ENCODE measurements around the gene TSPEAR.

Gene TSPEAR

DNA sequence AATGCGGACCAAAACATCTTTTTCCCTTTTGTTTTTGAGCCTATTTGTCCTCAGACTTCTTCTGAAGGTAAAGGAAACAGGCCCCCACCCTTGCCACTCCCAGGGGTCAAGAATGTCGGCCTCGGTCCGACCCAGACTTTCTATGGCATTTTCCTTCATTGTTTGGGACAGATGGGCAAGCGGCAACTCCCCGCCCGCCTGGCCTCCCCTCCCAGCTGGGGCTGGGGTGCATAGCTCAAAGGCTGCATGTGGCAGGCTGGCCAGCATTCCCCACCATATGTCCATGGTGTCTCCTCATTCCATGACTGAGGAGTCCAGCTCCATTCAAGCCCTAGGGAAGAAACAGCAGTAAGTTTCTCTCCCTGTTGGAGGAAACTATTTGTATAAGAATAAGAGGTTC lies 29.4 kb upstream of the TSPEAR start:
- no peak for DNase-seq (ENCODE audit: low read depth)

DNA sequence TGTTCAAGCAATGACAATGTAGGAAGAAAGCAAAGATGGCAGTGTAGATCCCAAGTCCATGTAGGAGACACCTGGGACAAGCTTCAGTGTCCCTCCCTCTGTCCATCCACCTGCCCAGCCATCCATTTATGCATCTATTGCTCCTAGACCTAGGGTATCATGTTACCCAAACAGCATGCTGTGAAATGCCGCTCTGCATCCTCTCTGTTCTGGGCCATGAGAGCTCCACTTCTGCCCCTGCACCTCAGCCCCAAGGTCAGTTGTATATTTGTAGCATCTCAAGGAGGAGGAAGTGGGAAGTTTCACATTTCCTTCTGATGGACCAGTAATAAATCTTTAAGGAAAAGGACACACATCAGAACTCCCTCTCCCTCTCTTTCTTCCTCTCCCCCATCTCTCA lies 27.9 kb upstream of the TSPEAR start:
- DNase-seq (ENCODE audit: low read depth) = no peak

DNA sequence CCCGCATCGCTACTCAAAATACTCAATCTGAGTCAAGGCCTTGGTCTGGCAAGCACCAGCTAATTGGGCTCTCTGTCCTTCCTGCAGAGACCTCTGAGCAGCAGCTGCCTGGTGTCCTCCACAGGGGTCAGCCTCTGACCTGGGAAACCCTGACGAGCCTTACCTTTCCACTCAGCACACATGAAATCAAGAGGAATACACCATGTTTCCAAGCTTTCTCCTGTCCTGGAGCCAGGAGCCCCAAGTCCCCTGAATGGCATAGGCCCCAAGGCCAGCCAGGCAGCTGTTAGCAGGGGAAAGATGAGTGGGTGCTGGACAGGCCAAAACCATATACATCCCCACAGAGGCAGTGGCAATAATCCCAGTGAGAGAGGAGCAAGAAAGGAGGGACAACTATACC lies 27.2 kb upstream of the TSPEAR start:
- DNase-seq (ENCODE audit: low read depth) = no peak

DNA sequence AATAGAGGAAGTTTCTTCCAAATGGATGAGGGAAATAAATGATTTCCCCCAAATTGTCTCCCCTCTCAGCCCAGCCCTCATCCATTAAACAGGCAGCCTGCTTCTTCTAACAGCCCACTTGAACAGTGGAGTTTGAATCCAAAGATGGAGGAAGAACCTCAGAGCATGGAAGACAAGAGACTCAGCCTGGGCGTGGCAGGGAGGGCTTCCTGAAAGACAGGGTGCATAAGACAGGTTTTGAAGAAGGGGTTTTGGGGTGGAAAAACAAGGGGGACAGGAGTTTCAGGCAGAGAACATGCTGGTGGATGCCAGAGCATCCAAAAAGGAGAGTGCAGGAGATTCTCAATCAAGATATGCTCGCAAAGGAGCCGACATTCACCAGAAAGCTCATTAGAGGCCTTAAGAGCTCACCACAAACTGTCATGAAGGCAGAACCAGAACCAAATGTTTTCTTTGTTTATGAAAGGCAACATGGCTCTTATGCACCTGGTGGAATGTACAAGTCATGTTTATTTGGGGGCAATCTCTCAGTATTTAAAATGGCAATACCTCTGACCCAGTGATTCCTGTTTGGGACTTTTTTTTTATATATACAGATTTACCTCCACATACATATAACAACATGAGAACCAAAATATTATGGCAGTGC lies 26.5 kb upstream of the TSPEAR start:
- no peak for DNase-seq (ENCODE audit: low read depth)

DNA sequence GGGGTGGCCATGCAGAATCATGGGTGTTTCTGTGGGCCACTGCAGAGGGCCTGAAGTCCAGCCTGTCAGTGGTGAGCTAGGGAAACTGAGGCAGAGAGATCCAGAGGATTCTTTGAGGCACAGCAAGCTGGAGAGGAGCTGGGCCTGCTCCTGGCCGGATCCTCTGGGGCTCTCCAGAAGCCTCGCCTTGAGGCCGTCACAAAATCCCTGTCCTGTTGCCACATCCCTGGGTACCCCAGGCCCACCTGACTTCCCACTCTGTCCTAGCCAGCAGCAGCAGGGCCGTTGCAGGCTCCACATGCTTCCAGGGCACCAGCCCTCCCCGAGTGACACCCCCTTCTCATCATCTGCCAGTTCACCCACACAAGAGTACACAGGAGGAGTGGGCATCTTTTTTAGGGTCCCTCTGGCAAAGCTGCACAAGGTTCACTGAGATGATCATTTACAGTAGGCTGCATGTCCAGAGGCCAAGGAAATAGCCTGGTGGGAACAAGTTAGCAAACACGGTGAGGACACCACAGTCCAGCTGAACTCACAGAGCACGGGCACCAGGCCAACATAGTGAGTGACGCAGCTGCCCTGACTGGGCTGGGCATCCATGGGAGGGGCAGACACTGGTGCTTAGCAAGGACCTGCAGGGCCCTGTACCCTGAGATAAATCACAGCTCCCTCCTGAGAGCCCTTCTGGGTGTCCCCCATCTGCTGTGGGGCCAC lies 25.1 kb upstream of the TSPEAR start:
- DNase-seq (ENCODE audit: low read depth) = no peak

DNA sequence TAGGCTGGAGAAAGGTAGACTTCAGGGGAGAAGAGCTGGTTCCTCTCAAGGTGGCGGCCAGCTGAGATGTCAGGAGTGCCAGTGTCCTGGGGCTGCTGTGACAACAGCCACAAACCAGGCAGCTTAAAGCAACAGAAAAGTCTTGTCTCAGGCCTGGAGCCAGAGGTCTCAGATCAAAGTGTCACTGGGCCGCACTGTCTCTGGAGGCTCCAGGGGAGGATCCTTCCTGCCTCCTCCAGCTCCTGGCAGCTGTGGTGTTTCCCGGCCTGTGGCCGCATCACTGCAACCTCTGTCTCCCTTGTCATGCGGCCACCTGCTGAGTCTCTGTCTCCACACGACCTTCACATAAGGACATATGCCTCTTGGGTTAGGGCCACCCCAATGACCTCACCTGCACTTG lies 24.4 kb upstream of the TSPEAR start:
- DNase-seq (ENCODE audit: low read depth) = no peak

DNA sequence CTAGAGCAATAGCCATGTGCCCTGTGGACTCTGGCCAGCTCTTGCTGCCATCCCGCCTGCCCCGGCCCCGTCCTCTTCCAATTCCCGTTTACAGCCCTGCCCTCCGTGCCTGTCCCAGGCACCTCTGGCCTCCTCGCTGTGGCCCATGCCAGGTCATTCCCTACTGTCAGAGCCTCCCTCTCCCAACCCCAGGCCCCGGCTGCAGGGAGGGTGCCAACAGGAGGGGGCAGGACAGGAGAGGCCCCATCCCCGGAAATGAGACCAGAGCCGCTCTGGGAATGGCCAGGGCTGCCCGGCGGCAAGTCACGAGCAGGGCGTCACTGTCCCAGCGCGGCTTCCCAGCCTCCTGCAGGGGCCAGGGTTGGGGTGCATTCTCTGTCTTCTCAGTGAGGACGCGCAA lies 23.5 kb upstream of the TSPEAR start:
- DNase-seq (ENCODE audit: low read depth) = no peak

DNA sequence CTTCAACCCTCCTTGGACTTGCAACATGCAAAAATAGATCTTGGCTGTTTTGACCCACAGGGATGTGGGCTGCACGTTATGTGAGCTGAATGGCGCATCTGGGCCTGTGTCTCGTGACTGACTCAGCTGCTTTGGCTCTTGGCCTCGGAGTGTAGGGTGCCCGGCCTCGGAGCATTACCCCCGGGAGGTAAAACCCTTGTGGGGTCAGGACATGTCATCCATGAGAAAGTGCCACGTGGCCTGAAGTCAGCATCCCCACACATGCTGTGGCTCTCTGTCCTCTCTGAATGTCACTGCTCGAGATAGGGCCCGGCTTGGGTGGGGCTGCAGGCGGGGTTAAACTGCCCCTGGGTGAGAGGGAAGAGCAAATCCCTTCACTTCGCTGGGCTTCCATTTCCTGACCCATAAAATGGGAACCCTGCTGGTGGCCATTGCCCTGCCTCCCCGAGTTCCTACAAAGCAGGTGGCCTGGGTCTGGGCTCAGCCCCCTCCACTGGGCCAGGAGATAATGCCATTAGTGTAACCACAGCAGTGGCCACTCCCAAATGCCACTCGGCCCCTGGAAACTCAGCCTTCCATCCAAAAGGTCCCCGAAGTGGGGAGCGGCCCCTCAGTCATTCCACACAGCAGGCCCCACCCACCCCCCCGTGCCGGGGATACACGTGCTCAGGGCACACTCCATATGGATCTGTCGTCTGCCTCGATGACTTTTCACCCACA lies 22.8 kb upstream of the TSPEAR start:
- DNase-seq (ENCODE audit: low read depth) = no peak

DNA sequence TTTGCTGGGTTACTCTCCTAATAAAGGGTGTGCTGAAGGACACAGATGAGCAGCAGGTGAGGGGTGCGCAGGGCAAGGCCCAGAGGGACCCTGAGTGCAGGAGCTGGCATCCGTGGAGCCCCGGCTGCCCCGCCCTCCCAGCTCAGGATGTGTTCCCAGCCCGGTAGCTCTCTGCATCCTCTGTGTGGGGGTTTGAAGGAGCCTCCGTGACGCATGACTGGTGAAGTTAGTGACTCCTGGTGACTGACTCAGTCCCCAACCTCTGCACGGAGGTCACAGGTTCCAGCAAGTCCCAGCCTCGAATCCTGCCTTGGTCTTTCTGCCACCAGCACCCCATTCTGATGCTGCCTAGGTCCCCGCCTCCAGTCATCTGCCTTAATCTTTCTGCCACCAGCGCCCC lies 21.6 kb upstream of the TSPEAR start:
- no peak for DNase-seq (ENCODE audit: low read depth)

DNA sequence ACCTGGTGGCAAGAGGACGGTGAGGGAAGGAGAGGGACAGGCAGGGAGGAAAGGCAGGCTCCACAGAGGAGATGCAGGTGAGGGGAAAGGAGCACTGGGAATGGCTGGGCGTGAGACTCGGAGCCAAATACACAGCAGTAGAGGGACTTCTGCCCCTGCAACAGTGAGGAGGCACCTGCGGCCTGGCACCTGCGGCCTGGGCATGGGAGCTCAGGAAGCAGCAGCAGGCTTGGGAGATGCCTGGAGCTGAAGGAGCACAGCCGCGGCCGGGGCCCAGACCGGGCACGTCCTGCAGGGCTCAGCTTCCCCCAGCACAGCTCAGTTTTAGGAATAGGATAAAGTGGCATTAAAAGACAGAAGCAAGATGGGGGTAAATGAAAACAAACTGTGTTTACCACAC lies 20.9 kb upstream of the TSPEAR start:
- DNase-seq (ENCODE audit: low read depth) = no peak

DNA sequence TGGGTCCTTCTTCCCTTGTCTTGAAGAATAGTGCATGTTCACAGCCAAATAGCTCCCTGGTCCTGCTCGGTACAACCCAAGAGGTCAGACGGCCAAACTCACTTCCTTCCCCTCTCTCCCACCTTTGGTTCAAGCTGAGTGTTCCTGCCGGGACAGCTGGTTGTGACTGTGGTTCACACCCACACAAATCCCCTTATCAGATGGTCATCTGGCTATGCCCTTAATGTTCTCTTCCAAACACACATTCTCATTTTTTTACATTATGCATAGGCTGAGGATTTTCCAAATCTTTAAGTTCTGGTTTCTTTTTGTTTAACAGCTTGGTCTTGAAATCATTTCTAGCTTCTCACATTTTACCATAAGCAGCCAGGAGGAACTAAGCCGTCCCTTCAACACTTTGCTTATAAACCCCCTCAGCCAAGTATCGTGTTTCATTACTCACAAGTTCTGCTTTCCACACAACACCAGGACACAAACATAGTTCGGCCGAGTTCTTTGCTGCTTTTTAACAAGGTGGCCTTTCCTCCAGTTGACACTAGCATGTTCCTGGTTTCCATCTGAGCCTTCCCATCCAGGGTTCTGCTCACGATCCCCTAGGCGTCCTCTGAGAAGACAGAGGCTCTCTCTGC lies 19.7 kb upstream of the TSPEAR start:
- DNase-seq (ENCODE audit: low read depth) = no peak

DNA sequence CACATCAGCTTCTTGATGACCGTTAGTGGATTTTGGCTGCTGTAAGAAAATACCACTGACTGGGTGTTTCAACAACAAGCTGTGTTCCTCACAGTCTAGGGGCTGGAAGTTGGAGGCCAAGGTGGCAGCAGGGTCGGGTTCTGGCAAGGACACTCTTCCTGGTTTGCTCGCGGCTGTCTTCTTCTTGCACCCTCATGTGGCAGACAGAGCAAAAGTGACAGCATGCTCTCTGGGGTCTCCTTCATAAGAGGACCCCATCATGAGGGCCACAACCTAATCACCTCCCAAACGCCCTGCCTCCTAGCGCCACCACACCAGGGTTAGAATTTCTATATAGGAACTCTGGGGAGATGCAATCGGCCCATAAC lies 18.6 kb upstream of the TSPEAR start:
- DNase-seq (ENCODE audit: low read depth) = no peak

DNA sequence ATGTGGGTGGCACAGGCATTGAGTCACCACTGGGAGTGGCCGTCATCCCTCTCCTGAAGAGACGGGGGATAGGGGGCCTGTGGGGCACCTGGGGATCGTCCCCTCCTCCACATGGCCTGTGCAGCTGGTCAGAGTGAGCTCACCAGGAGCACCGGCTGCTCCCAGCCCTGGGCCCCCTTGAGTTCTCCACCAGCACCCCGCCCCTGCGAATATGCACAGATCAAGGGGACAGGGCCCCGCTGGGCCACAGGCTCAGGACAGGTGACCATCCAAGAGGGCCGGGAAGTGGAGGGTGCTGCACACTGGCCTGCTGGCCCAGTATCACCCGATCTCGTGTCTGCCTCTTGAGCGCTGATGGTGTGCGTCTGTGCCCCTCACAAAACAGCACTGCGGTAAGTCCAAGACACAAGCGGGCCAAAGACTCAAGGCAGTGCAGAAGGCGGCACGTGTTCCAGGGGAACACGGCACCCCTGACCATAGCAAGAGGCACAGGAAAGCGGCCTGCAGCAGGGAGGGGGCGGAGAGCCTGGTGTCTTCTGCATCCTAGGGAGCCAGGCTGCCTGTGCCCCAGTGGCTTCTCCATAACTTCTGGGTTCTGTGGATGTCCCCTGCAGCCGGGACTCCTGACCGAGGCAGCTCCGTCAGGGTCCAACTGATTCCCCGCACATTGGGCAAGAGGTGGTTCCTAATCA lies 18.1 kb upstream of the TSPEAR start:
- DNase-seq (ENCODE audit: low read depth) = no peak

DNA sequence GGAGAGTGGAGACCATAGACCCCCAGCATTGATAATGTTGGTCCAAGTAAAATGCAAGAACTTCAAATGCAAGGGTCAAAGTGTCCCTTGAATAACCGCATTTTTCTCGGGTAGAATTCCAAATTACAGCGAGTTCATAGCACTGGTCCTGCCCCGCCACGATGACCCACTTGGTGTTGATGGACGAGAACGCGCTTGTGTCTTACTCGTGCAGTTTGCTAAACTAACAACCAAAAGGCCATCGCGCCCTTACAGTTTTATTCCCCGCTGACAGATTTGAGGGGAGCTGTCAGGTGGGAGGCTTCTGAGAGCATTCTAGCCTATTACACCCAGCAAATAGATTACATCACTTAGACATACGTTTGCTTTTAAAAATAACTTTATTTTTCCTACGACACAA lies 17.3 kb upstream of the TSPEAR start:
- DNase-seq (ENCODE audit: low read depth) = no peak

DNA sequence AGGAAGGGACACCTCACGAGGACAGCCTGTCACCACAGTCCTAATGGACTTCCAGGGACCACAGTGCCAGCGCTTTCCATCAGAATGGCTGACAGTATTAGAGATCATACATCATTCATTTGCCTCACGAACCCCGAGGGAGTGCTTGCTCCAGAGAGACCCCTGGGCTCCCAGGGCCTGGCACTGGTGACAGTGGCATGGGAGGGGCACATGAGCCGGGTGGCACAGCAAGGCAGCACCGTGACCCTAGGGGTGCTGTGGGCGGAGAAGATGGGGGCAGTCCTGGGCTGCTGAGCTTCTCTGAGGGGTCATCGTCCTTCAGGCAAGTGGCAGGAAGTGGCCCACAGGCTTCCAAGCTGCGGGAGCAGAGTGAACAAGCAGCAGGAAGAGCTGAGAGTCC lies 16.4 kb upstream of the TSPEAR start:
- DNase-seq (ENCODE audit: low read depth) = no peak

DNA sequence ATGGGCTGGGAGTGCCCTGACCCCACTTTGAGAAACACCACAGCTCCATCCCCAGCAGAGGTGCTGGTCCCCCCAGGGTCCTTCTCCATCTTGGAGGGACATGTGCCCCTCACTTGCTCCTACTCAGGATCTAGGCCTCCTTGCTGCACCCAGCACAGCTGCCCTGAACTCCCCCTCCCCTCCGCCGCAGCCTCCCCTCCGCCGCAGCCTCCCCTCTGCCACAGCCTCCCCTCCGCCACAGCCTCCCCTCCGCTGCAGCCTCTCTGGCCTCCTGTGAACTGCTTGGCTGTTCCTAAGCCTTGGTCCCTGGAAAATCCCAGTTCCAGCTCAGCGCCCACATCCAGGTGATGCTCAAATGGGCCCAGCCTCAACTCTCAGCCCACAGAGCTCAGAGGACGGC lies 15.9 kb upstream of the TSPEAR start:
- no peak for DNase-seq (ENCODE audit: low read depth)

DNA sequence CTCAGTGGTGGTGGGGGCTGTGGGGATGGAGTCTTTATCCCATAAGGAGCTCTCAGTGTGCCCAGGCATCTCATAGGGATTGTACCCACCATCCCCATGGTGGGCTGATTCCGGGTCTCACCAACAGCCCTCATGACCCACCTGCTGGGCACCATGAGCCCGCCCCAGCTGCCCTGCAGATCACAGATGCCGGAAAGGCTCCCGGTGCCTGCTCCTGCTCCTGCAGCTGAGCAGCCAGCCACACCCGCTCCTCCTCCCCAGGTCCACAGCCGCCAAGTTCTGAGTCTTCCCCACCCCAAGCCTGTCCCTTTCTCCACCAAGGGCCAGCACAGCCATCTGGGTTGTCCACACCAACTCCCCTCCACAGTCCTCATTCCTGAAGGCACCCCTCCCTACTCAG lies 15.5 kb upstream of the TSPEAR start:
- DNase-seq (ENCODE audit: low read depth) = no peak

DNA sequence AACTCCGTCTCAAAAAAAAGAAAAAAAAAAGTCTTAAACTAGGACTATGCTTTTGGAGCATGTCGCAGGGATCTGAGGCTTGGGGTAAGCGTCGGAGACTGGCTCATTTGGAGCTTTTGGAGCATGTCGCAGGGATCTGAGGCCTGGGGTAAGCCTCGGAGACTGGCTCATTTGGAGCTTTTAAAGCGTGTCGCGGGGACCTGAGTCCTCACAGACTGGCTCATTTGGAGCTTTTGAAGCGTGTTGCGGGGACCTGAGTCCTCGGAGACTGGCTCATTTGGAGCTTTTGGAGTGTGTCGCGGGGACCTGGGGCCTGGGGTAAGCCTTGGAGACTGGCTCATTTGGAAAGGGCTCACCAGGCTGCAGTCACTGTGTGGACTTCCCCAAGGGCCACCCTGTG lies 13.6 kb upstream of the TSPEAR start:
- no peak for DNase-seq (ENCODE audit: low read depth)

DNA sequence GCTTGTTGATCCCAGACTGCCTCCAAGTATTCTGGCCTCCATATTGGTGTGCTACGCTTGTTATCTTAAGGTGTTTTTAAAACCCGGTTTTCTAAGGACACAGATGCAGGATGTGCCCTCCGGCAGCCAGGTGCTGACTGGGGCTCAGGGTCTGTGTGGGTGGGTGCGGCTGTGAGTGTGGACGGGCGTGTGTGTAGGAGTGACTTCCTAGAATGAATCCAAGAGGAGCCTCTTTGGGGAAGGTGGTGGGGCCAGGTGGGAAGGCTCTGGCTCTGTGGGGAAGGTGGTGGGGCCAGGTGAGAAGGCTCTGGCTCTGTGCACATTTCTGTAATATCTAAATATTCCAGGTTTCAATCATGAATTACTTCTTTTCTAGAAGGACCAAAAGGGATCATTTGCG lies 12.8 kb upstream of the TSPEAR start:
- DNase-seq (ENCODE audit: low read depth) = no peak

DNA sequence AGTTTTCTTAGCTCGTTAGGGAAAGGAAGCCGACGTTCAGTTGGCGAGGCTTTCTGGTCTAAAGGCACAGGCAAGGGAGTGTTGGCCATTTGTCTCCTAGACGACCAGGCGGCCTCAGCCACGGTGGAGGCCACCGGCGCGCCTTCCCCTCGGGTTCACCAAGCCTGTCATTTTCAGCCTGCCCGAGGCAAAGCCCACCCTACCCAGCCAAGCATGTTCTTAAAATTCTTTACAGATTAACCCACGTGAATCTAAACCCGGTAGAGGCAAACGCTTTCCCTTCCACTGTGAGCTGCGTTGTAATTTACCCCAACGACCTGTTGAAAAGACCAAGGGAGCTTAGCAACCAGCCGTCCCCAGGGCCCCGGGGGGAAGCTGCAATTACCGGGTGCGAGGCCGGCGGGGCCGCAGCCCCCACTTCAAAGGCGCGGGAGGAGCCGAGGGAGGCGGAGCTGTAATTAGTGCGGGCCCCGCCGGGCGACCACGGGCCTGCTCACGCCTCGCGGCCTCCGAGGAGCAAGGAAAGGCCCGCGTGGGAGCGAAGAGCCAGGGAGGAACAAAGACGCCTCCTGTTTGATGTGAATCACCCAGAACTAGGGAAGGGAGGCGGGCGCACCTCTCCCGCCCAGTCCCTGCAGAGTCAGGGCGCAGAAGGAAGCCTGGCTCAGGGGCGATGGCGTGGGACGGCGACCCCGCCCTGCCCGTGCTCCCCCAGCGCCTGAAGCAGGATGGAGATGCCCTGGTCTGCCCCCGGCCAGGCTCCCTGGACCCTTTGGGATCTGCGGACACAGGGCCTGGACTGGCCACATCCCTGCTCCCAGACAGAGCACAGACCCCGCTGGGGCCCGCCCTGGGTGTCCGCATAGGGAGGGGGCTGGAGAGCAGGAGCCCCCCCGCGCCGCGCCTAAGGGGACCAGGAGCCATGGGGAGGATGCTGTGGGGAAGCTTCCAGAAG lies 12.1 kb upstream of the TSPEAR start:
- DNase-seq (ENCODE audit: low read depth) = no peak

DNA sequence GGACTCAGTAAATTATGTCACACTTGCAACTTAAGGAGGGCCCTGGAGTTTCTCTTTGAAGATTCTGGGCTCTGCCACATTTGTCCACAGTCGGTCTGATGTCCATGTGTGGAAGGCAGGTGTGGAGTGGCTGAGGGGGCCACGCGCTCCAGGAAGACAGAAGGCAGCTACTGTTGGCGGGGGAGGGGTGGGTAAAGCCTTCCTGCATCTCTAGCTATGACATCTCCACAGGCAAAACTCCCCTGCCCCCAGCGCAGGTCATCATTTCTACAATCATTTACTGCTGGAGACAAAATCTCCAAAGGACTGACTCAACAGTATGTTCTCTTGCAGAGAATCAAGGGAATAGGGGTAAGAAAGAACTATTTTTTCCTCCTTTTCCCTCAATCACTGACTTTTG lies 11.4 kb upstream of the TSPEAR start:
- no peak for DNase-seq (ENCODE audit: low read depth)
